Epithelial cell of proximal tubule (primary cell): ENCODE measurements around the gene RPL10L. TPM values are rescaled to one million over a fixed set of nuclear protein-coding genes. Genes with fewer than 3 reads are reported as not detected.

Experiments
- DNase-seq: peaks from one replicate; pipeline ENCODE4 v3.0.0-alpha.2; 2011; ENCODE audit warnings: low read depth
- H3K4me3 ChIP-seq: 2 replicates; pipeline ENCODE4 v1.5.1; 2011; ENCODE audit warnings: low read depth, mild to moderate bottlenecking, low read length
- CTCF ChIP-seq: conservative IDR thresholded peaks from 2 replicates; pipeline ENCODE4 v1.5.1; 2012; ENCODE audit warnings: low read depth, mild to moderate bottlenecking, low read length
- total RNA-seq: library from RNA; depleted of rRNA; stranded (reverse); fragments of >200 nt; gene quantifications from 2 replicates; pipeline ENCODE4 v1.2.3, GENCODE V29; 2015

RPL10L gene
- total RNA-seq, 1 donor from 2014 or later: not detected

DNA sequence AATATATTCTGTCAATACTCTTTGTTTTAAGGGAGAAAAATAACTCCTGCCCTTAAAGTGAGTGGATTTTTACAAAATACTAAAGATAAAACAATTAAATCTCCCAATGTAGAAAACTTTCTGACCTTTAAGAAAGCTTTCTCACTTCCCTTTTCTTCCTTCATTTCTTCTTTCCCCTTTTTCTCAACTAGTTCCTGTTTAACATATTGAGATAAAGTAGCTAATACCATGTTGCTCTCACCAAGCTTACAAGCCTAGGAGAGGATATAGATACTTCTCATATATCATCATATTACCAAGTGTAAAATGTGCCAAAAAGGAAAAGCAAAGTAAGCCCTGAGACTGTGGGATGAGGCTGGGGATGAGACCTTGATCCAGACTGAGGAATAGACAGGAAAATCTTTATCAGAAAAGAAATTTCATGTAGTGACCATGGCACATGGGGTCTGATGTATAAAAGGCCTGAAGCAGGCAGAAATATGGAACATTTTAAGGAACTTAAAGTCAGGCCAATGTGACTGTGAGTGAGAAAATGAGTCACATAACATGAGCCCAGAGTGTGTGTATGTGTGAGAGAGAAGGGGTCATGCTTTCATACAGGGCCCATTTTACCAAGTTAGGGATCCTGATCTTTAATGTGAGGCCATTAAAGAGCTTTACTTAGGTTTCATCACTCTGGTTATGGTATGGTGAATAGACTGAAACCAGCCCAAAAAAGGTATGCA, 1.6 kb upstream of the RPL10L start:
- no peak for TF ChIP-seq CTCF
- no peak overlapping the region for H3K4me3 ChIP-seq

GRCh38 chr14:46646796-46647195, 4.8 kb downstream of the RPL10L start:
- no peak for TF ChIP-seq CTCF
- no peak overlapping the region for H3K4me3 ChIP-seq
- no peak for DNase-seq

More for the DNA sequence above, 1.6 kb upstream of the RPL10L start:
- no peak for DNase-seq

DNA sequence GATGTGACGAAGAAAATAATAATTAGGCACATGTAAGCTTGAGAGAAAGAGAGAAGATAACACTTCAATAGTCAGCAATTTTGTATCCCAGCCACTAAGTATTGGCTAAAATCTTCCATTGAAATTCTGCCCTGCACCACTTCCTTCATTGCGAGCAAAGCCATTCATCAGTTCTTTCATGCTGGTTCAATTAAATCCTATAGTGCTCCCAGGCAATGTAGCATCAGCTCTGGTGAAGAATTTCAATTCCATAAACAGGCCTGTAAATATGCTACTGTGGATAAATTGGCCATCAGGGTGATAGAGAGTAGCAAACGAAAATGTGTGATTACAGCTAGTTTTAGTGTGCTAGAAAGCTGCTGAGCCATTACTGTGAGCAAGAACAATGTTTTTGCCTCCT, 24.7 kb downstream of the RPL10L start:
- no peak for TF ChIP-seq CTCF
- H3K4me3 ChIP-seq: no peak overlapping the region
- DNase-seq: no peak
